ENCODE data around the gene ZSCAN20. TPM values are rescaled to one million over a fixed set of nuclear protein-coding genes. Genes with fewer than 3 reads are reported as not detected.

The ZSCAN20 gene
- total and polyA plus RNA-seq, 9 of the 15 experiments (the other 6 are each of a cell fraction or from before 2014, with no cell fraction given): 0.36 to 3.3 (median 2.0) TPM

DNA sequence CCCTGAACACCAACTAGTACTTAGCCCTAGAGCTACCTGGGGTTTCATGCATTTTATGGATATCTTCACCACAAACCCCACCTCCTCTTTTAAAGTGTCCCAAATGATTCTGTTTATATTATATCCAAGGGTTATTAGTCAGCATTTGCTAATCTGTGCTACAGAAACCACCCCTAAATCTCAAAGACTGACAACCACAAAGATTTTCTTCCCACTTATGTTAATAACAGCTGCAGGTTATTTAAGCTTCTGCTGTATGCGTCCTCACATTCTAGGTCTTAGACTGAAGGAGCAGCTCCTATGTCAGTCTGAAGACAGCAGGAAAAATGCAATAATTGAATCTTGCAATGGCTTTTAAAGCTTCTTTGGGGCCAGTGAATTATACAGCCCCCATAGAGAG lies 30.3 kb upstream of the ZSCAN20 start:
- peaks cover 0 to 2% of the 10 kb centered on the region in 2 experiments; a peak in 2 of 5 replicates for H3K4me1 ChIP-seq (replicated peaks in 1 of 2; ENCODE audit: control insufficient read depth in 2 of 2, insufficient read depth in 2 of 2, low read length in 2 of 2)
- ChIA-PET POLR2A (interaction anchor here (0.6 to 1.2 kb wide), 2 partner anchors 8 to 25 kb away, joined by 3 to 4 read pairs; no protein-coding TSS in a partner anchor), CTCF (ENCODE audit: low intra/inter-chr PET ratio) (interaction anchor here (0.7 kb wide), 1 partner anchor 335 kb away, joined by 4 read pairs; no protein-coding TSS in a partner anchor)
- no peak for DNase-seq (ENCODE audit: extremely low read depth in 1 of 4, low spot score in 3 of 4)
- H3K27ac ChIP-seq (ENCODE audit: extremely low read depth, low read depth, low read length): no peak overlapping the region
- H2AFZ ChIP-seq (ENCODE audit: low read depth, low read length): no peak overlapping the region
- ATAC-seq: no peak
- no peaks in the 10 kb centered on the region for H4K20me1 ChIP-seq (replicated peaks; ENCODE audit: control insufficient read depth, insufficient read depth, low read length)
- peaks cover 6 to 30% of the 10 kb centered on the region in 2 experiments for H3K27me3 ChIP-seq (ENCODE audit: control insufficient read depth in 2 of 2, insufficient read depth in 2 of 2, low read length in 2 of 2)
- no peak for TF ChIP-seq ATF4 (CRISPR knock-in tag; IDR thresholded peaks at IDR 0.05)
- TF ChIP-seq, protein P1, sequence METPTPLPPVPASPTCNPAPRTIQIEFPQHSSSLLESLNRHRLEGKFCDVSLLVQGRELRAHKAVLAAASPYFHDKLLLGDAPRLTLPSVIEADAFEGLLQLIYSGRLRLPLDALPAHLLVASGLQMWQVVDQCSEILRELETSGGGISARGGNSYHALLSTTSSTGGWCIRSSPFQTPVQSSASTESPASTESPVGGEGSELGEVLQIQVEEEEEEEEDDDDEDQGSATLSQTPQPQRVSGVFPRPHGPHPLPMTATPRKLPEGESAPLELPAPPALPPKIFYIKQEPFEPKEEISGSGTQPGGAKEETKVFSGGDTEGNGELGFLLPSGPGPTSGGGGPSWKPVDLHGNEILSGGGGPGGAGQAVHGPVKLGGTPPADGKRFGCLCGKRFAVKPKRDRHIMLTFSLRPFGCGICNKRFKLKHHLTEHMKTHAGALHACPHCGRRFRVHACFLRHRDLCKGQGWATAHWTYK (CRISPR knock-in tag; IDR thresholded peaks at IDR 0.05): no peak
- WGBS (ENCODE audit: insufficient coverage, low coverage, missing lambda C conversion rate): 0% methylated on average over 1 of the region's 1 CpG
- FAIRE-seq: no peak
- in situ Hi-C loops (cut with MboI): no loop called here
- no peak overlapping the region for H3K4me3 ChIP-seq
- H3K4me2 ChIP-seq (ENCODE audit: insufficient read depth, low read length): no peak overlapping the region
- no peaks in the 10 kb centered on the region for H3K9me1 ChIP-seq (ENCODE audit: control insufficient read depth, insufficient read depth, low read length)
- H3K36me3 ChIP-seq (ENCODE audit: control insufficient read depth, insufficient read depth, low read length): no peaks in the 10 kb centered on the region
- intact Hi-C loops (cut with micrococcal nuclease): no loop called here
- no peaks in the 10 kb centered on the region for H3K9me3 ChIP-seq (replicated peaks; ENCODE audit: control insufficient read depth, insufficient read depth, low read depth, low read length)
- no peak overlapping the region for H3K9ac ChIP-seq (ENCODE audit: insufficient read depth in 1 of 2, low read depth in 2 of 2, low read length in 2 of 2)
- H3K79me2 ChIP-seq (ENCODE audit: control insufficient read depth, insufficient read depth, low read length): no peaks in the 10 kb centered on the region
- BruUV-seq (replicated peaks): no TSS peak

All from K562 (cell line).